Mucosa of descending colon (tissue), 3 donors: ENCODE results near the gene FBXL20. TPM values are rescaled to one million over a fixed set of nuclear protein-coding genes. Genes with fewer than 3 reads are reported as not detected.
"Not testable (repeated sequence)": the region's sequence is repeated elsewhere in the genome, so short reads cannot be mapped to it uniquely, and the experiment has no call there.

Source experiments
- ATAC-seq: fragments of 200-7000 bp; cut with Tn5 transposase; one replicate; pipeline ENCODE4 v1.9.1; 2020; ENCODE audit warnings: mild to moderate bottlenecking, moderate library complexity
- DNase-seq, 3 donors: peaks; one replicate each; pipeline ENCODE4 v3.0.0-alpha.2; 2020
- H3K36me3 ChIP-seq: fragments of 200-600 bp; one replicate; pipeline ENCODE4 v1.8.0; 2021; ENCODE audit warnings: low read depth, mild to moderate bottlenecking
- H3K4me1 ChIP-seq: fragments of 200-600 bp; one replicate; pipeline ENCODE4 v1.8.0; 2021; ENCODE audit warnings: low read depth, mild to moderate bottlenecking
- H3K4me3 ChIP-seq: fragments of 200-600 bp; one replicate; pipeline ENCODE4 v1.8.0; 2021; ENCODE audit warnings: mild to moderate bottlenecking
- H3K9me3 ChIP-seq: fragments of 200-600 bp; one replicate; pipeline ENCODE4 v1.8.0; 2021; ENCODE audit warnings: mild to moderate bottlenecking
- intact Hi-C, 2 donors: fragments of 100-400 bp; cut with DNase I in 1 of 2; cut with micrococcal nuclease in 1 of 2; formaldehyde crosslinking; loops; one replicate each; pipeline versions ENCODE4 v1.11.0 to v1.11.1; 2022; cut with DNase I, micrococcal nuclease
- total RNA-seq, 3 donors: library from RNA; stranded (reverse); fragmentation: NEBNext Ultra II Directional in 2 of 3; extraction: Animal tissue kit (Norgen Biotek cat#: 25700) in 2 of 3; gene quantifications; one replicate each; pipeline versions ENCODE4 v1.2.1 to v1.2.4, GENCODE V29; 2021 to 2023
- TF ChIP-seq, protein P1 (sequence below): fragments of 200-600 bp; IDR thresholded peaks from one replicate; pipeline ENCODE4 v1.8.0; 2022; ENCODE audit warnings: antibody characterized with exemption, mild to moderate bottlenecking
- donor health status: DM: no; HTN: no; CAD: no; lungs with moderate emphysema.
- donor health status: DM: no; HTN: no; CAD: no.
- donor health status: DM: no; HTN: yes; CAD: no.

Gene FBXL20
- total RNA-seq, 3 donors from 2014 or later, result 16.6 to 29.2 (median 28.9) TPM

DNA sequence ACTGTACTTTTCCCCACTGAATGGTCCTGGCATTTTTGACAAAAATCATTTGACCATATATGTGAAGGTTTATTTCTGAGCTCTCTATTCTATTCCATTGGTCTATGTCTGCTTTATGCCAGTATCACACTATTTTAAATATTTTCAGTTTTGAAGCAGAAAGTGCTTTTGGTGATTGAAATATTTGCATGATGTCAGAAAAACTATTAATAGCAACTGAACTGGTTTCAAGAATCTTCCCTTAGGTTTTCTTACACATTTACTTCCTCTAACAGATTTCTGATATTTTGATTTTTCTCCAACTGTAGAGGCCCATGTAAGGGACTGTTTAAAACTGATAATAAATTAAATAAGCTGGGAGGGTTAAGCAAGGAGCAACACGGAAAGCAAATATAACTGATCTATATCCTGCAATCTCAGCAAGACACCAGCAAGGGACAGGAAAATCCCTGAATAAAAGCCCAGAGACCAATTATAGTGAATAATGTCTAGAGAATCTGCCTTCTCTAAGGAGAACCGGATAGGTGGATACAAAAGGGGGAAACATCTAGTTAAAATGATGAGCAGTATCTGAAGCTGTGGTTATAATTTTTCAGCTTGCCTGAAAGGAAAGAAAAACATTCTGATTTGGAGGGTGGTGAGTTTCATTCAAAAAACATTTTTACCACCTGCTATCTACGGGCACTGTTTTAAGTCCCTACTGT lies 94.8 kb downstream of the FBXL20 start:
- Histone ChIP-seq H3K4me1 (no peaks in the 10 kb centered on the region), H3K9me3 (no peaks in the 10 kb centered on the region), H3K4me3 (no peak overlapping the region), H3K36me3 (no peaks in the 10 kb centered on the region)
- no peak for DNase-seq
- TF ChIP-seq, protein P1, sequence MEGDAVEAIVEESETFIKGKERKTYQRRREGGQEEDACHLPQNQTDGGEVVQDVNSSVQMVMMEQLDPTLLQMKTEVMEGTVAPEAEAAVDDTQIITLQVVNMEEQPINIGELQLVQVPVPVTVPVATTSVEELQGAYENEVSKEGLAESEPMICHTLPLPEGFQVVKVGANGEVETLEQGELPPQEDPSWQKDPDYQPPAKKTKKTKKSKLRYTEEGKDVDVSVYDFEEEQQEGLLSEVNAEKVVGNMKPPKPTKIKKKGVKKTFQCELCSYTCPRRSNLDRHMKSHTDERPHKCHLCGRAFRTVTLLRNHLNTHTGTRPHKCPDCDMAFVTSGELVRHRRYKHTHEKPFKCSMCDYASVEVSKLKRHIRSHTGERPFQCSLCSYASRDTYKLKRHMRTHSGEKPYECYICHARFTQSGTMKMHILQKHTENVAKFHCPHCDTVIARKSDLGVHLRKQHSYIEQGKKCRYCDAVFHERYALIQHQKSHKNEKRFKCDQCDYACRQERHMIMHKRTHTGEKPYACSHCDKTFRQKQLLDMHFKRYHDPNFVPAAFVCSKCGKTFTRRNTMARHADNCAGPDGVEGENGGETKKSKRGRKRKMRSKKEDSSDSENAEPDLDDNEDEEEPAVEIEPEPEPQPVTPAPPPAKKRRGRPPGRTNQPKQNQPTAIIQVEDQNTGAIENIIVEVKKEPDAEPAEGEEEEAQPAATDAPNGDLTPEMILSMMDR, result no peak
- no peak for ATAC-seq
- intact Hi-C loops, result no loop called here

DNA sequence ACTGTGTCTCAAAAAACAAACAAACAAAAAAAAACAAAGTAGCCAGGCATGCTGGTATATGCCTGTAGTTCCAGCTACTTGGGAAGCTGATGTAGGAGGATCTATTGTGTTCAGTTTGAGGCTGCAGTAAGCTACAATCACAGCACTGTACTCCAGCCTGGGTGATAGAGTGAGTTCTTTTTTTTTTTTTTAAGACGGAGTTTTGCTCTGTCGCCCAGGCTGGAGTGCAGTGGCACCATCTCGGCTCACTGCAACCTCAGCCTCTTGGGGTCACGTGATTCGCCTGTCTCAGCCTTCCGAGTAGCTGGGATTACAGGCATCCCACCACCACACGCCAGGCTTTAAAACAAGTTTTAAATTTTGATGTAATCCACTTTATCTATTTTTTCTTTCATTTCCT lies 95.4 kb downstream of the FBXL20 start:
- no peak for ATAC-seq
- TF ChIP-seq, protein P1, result no peak
- Histone ChIP-seq H3K4me3 (no peak overlapping the region), H3K4me1 (no peaks in the 10 kb centered on the region), H3K9me3 (no peaks in the 10 kb centered on the region), H3K36me3 (no peaks in the 10 kb centered on the region)
- no peak for DNase-seq
- intact Hi-C loops, result no loop called here

DNA sequence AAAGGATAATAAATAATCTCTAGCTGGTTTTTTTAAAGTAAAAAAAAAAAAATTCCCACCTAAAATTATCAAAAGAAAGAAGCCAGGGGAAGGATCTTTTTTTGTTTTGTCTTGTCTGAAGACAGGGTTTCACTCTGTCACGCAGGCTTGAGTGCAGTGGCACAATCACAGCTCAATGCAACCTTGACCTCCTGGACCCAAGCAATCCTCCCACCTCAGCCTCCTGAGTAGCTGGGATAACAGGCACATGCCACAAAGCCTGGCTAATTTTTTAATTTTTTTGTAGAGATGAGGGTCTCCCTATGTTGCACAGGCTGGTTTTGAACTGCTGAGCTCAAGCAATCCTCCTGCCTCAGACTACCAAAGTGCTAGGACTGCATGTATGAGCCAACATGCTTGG lies 97.2 kb downstream of the FBXL20 start:
- DNase-seq (no peak), ATAC-seq (no peak)
- no peaks in the 10 kb centered on the region for H3K36me3 ChIP-seq
- intact Hi-C loops, result no loop called here
- TF ChIP-seq, protein P1, result no peak
- no peak overlapping the region for H3K4me3 ChIP-seq
- no peaks in the 10 kb centered on the region for H3K9me3 ChIP-seq
- no peaks in the 10 kb centered on the region for H3K4me1 ChIP-seq

DNA sequence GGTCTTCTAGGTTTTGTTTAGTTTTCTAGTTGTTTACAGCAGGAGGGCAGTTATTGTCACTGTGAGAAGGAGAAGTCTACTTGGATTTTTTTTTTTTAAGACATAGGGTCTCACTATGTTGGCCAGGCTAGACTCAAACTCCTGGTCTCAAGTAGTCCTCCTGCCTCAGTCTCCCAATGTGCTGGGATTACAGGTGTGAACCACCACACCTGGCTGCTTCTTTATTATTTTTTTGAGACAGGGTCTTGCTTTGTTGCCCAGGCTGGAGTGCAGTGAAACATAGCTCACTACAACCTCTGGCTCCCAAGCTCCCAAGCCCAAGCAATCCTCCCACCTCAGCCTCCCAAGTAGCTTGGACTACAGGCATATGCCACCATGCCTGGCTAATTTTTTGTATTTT lies 107.4 kb downstream of the FBXL20 start:
- no peaks in the 10 kb centered on the region for H3K9me3 ChIP-seq
- no peak overlapping the region for H3K4me3 ChIP-seq
- TF ChIP-seq, protein P1, result no peak
- no peak for DNase-seq
- no peaks in the 10 kb centered on the region for H3K36me3 ChIP-seq
- intact Hi-C loops, result no loop called here
- ATAC-seq, result no peak
- H3K4me1 ChIP-seq, result no peaks in the 10 kb centered on the region

DNA sequence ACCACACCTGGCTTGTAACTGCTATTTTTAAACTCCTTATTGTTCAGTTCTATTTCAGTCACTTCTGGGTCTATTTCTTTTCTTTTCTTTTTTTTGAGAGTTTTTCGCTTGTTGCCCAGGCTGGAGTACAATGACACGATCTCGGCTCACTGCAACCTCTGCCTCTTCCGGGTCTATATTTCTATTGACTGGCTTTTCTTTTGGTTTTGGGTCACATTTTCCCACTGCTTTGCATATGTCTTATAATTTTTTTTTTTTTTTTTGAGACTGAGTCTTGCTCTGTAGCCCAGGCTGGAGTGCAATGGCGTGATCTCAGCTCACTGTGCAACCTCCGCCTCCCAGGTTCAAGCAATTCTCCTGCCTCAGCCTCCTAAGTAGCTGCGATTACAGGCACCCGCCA lies 108.9 kb downstream of the FBXL20 start:
- H3K36me3 ChIP-seq, H3K9me3 ChIP-seq, ATAC-seq, H3K4me3 ChIP-seq, intact Hi-C loops, DNase-seq, H3K4me1 ChIP-seq: not testable (repeated sequence)

DNA sequence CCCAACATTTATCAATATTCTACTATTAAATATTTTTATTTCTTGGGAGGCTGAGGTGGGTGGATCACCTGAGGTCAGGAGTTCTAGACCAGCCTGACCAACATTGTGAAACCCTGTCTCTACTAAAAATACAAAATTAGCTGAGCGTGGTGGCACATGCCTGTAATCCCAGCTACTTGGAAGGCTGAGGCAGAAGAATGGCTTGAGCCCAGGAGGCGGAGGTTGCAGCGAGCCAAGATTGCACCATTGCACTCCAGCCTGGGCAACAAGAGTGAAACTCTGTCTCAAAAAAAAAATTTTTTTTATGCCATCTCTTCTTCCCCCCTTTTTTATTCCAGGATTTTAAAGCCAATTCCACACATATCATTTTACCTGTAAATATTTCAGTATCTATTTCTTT lies 114.9 kb downstream of the FBXL20 start:
- H3K4me3 ChIP-seq, H3K4me1 ChIP-seq, DNase-seq, H3K36me3 ChIP-seq, ATAC-seq, H3K9me3 ChIP-seq: not testable (repeated sequence)
- intact Hi-C loops, result loop anchor here in 1 of 2 donors (10.0 kb wide), 1 partner anchor 118 kb away; the partner anchor contains the start of gene FBXL20
